ENCODE results near the gene MRPL53.

The MRPL53 gene

GRCh38 chr2:74430502-74430901 is 42.0 kb downstream of the MRPL53 start:
- H3K27me3 ChIP-seq (ENCODE audit: insufficient read depth, insufficient read length) = no peaks in the 10 kb centered on the region
- no peak overlapping the region for H3K9ac ChIP-seq (ENCODE audit: insufficient read length, low read depth)
- peaks cover 2% of the 10 kb centered on the region for H3K4me1 ChIP-seq (ENCODE audit: insufficient read depth, insufficient read length)
- TF ChIP-seq YY1 (IDR thresholded peaks at IDR 0.05; ENCODE audit: insufficient read depth, insufficient read length) (no peak), ZNF274 (IDR thresholded peaks at IDR 0.05; ENCODE audit: low read depth, low read length) (no peak), SUZ12 (IDR thresholded peaks at IDR 0.05; ENCODE audit: extremely low read depth, insufficient read depth, insufficient read length) (no peak)
- no peak for DNase-seq (ENCODE audit: low read depth, low spot score)
- H3K9me3 ChIP-seq (ENCODE audit: insufficient read depth, low read length) = no peaks in the 10 kb centered on the region
- H3K36me3 ChIP-seq (ENCODE audit: insufficient read depth, insufficient read length, low read length) = peaks cover 73% of the 10 kb centered on the region
- H3K4me3 ChIP-seq (ENCODE audit: insufficient read length, low read depth) = no peak overlapping the region

GRCh38 chr2:74429487-74430451 is 42.7 kb downstream of the MRPL53 start:
- no peak for DNase-seq (ENCODE audit: low read depth, low spot score)
- Histone ChIP-seq H3K9me3 (ENCODE audit: insufficient read depth, low read length) (no peaks in the 10 kb centered on the region), H3K9ac (ENCODE audit: insufficient read length, low read depth) (no peak overlapping the region), H3K4me3 (ENCODE audit: insufficient read length, low read depth) (no peak overlapping the region), H3K4me1 (ENCODE audit: insufficient read depth, insufficient read length) (peaks cover 2% of the 10 kb centered on the region), H3K27me3 (ENCODE audit: insufficient read depth, insufficient read length) (no peaks in the 10 kb centered on the region), H3K36me3 (ENCODE audit: insufficient read depth, insufficient read length, low read length) (peaks cover 77% of the 10 kb centered on the region)
- no peak for TF ChIP-seq SUZ12 (IDR thresholded peaks at IDR 0.05; ENCODE audit: extremely low read depth, insufficient read depth, insufficient read length)
- no peak for TF ChIP-seq YY1 (IDR thresholded peaks at IDR 0.05; ENCODE audit: insufficient read depth, insufficient read length)
- TF ChIP-seq ZNF274 (IDR thresholded peaks at IDR 0.05; ENCODE audit: low read depth, low read length) = no peak

- Histone ChIP-seq H3K36me3 (ENCODE audit: insufficient read depth, insufficient read length, low read length) (peaks cover 80% of the 10 kb centered on the region), H3K9me3 (ENCODE audit: insufficient read depth, low read length) (no peaks in the 10 kb centered on the region), H3K27me3 (ENCODE audit: insufficient read depth, insufficient read length) (no peaks in the 10 kb centered on the region), H3K4me1 (ENCODE audit: insufficient read depth, insufficient read length) (peaks cover 2% of the 10 kb centered on the region), H3K9ac (ENCODE audit: insufficient read length, low read depth) (no peak overlapping the region), H3K4me3 (ENCODE audit: insufficient read length, low read depth) (no peak overlapping the region)
- DNase-seq (ENCODE audit: low read depth, low spot score) = no peak
- TF ChIP-seq YY1 (IDR thresholded peaks at IDR 0.05; ENCODE audit: insufficient read depth, insufficient read length) (no peak), ZNF274 (IDR thresholded peaks at IDR 0.05; ENCODE audit: low read depth, low read length) (no peak), SUZ12 (IDR thresholded peaks at IDR 0.05; ENCODE audit: extremely low read depth, insufficient read depth, insufficient read length) (no peak)
Observed at GRCh38 chr2:74428675-74429074, 43.8 kb downstream of the MRPL53 start.

DNA sequence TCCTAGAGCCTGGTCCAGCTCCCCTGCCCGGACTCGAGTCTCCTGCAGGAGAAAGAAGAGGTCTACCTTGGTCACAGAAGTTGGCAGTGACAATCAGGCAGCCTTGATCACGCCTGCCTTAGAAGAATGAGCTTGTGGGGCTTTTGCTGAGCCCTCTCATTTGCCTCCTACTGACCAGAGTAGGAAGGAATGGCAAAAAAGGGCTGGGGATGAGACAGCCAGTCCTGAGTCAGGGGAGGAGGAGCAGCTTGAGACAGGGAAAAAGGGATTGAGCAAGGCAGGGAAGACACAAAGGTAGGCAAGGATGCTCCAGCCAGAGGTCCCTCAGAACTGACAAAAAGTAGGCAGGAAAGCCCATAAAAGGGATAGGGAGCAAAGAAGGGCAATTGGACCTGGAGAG is 44.9 kb downstream of the MRPL53 start:
- H3K4me1 ChIP-seq (ENCODE audit: insufficient read depth, insufficient read length) = peaks cover 2% of the 10 kb centered on the region
- H3K36me3 ChIP-seq (ENCODE audit: insufficient read depth, insufficient read length, low read length) = peaks cover 78% of the 10 kb centered on the region
- no peaks in the 10 kb centered on the region for H3K27me3 ChIP-seq (ENCODE audit: insufficient read depth, insufficient read length)
- no peak overlapping the region for H3K4me3 ChIP-seq (ENCODE audit: insufficient read length, low read depth)
- H3K9me3 ChIP-seq (ENCODE audit: insufficient read depth, low read length) = no peaks in the 10 kb centered on the region
- no peak overlapping the region for H3K9ac ChIP-seq (ENCODE audit: insufficient read length, low read depth)
- DNase-seq (ENCODE audit: low read depth, low spot score) = no peak
- TF ChIP-seq ZNF274 (IDR thresholded peaks at IDR 0.05; ENCODE audit: low read depth, low read length) = no peak
- TF ChIP-seq YY1 (IDR thresholded peaks at IDR 0.05; ENCODE audit: insufficient read depth, insufficient read length) = no peak
- TF ChIP-seq SUZ12 (IDR thresholded peaks at IDR 0.05; ENCODE audit: extremely low read depth, insufficient read depth, insufficient read length) = no peak

- TF ChIP-seq YY1 (IDR thresholded peaks at IDR 0.05; ENCODE audit: insufficient read depth, insufficient read length) (no peak), SUZ12 (IDR thresholded peaks at IDR 0.05; ENCODE audit: extremely low read depth, insufficient read depth, insufficient read length) (no peak), ZNF274 (IDR thresholded peaks at IDR 0.05; ENCODE audit: low read depth, low read length) (no peak)
- Histone ChIP-seq H3K4me3 (ENCODE audit: insufficient read length, low read depth) (no peak overlapping the region), H3K9ac (ENCODE audit: insufficient read length, low read depth) (no peak overlapping the region), H3K27me3 (ENCODE audit: insufficient read depth, insufficient read length) (peaks cover 1% of the 10 kb centered on the region), H3K9me3 (ENCODE audit: insufficient read depth, low read length) (no peaks in the 10 kb centered on the region), H3K4me1 (ENCODE audit: insufficient read depth, insufficient read length) (peaks cover 4% of the 10 kb centered on the region), H3K36me3 (ENCODE audit: insufficient read depth, insufficient read length, low read length) (peaks cover 66% of the 10 kb centered on the region)
- DNase-seq (ENCODE audit: low read depth, low spot score) = no peak
Observed at GRCh38 chr2:74426181-74426758, 46.2 kb downstream of the MRPL53 start.

GRCh38 chr2:74425523-74425922 is 47.0 kb downstream of the MRPL53 start:
- peaks cover 9% of the 10 kb centered on the region for H3K27me3 ChIP-seq (ENCODE audit: insufficient read depth, insufficient read length)
- TF ChIP-seq ZNF274 (IDR thresholded peaks at IDR 0.05; ENCODE audit: low read depth, low read length) (no peak), SUZ12 (IDR thresholded peaks at IDR 0.05; ENCODE audit: extremely low read depth, insufficient read depth, insufficient read length) (no peak), YY1 (IDR thresholded peaks at IDR 0.05; ENCODE audit: insufficient read depth, insufficient read length) (no peak)
- no peak overlapping the region for H3K4me3 ChIP-seq (ENCODE audit: insufficient read length, low read depth)
- peaks cover 4% of the 10 kb centered on the region for H3K4me1 ChIP-seq (ENCODE audit: insufficient read depth, insufficient read length)
- no peak overlapping the region for H3K9ac ChIP-seq (ENCODE audit: insufficient read length, low read depth)
- H3K36me3 ChIP-seq (ENCODE audit: insufficient read depth, insufficient read length, low read length) = peaks cover 60% of the 10 kb centered on the region
- no peak for DNase-seq (ENCODE audit: low read depth, low spot score)
- H3K9me3 ChIP-seq (ENCODE audit: insufficient read depth, low read length) = no peaks in the 10 kb centered on the region

DNA sequence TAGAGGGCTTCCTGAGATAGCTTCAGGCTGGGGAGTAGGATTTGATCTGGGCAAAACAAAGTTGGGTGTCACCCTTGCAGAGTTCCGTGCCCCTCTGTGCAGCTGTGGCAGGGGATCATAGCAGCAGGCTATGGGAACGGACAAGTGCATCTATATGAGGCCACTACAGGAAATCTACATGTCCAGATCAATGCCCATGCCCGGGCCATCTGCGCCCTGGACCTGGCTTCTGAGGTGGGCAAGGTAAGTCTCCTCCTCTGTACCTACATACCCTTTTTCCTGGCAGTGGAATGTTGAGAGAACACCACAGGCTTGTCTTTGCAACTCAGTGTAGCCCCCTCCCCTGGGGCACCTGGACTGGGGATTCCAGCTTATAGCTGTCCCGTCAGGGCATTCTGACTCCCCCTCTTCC is 47.5 kb downstream of the MRPL53 start:
- no peak for TF ChIP-seq YY1 (IDR thresholded peaks at IDR 0.05; ENCODE audit: insufficient read depth, insufficient read length)
- TF ChIP-seq ZNF274 (IDR thresholded peaks at IDR 0.05; ENCODE audit: low read depth, low read length) = no peak
- no peak for TF ChIP-seq SUZ12 (IDR thresholded peaks at IDR 0.05; ENCODE audit: extremely low read depth, insufficient read depth, insufficient read length)
- H3K4me1 ChIP-seq (ENCODE audit: insufficient read depth, insufficient read length) = peaks cover 4% of the 10 kb centered on the region
- peaks cover 54% of the 10 kb centered on the region for H3K36me3 ChIP-seq (ENCODE audit: insufficient read depth, insufficient read length, low read length)
- H3K27me3 ChIP-seq (ENCODE audit: insufficient read depth, insufficient read length) = peaks cover 14% of the 10 kb centered on the region
- DNase-seq (ENCODE audit: low read depth, low spot score) = no peak
- H3K4me3 ChIP-seq (ENCODE audit: insufficient read length, low read depth) = no peak overlapping the region
- H3K9me3 ChIP-seq (ENCODE audit: insufficient read depth, low read length) = no peaks in the 10 kb centered on the region
- H3K9ac ChIP-seq (ENCODE audit: insufficient read length, low read depth) = no peak overlapping the region

Measured in NT2/D1 (cell line).